ENCODE measurements around the gene FLNB. TPM values are rescaled to one million over a fixed set of nuclear protein-coding genes. Genes with fewer than 3 reads are reported as not detected.

FLNB gene
- total and polyA plus RNA-seq, 2 of the 13 experiments (the other 11 are each of a cell fraction or from before 2014, with no cell fraction given), result 106 to 130 TPM

DNA sequence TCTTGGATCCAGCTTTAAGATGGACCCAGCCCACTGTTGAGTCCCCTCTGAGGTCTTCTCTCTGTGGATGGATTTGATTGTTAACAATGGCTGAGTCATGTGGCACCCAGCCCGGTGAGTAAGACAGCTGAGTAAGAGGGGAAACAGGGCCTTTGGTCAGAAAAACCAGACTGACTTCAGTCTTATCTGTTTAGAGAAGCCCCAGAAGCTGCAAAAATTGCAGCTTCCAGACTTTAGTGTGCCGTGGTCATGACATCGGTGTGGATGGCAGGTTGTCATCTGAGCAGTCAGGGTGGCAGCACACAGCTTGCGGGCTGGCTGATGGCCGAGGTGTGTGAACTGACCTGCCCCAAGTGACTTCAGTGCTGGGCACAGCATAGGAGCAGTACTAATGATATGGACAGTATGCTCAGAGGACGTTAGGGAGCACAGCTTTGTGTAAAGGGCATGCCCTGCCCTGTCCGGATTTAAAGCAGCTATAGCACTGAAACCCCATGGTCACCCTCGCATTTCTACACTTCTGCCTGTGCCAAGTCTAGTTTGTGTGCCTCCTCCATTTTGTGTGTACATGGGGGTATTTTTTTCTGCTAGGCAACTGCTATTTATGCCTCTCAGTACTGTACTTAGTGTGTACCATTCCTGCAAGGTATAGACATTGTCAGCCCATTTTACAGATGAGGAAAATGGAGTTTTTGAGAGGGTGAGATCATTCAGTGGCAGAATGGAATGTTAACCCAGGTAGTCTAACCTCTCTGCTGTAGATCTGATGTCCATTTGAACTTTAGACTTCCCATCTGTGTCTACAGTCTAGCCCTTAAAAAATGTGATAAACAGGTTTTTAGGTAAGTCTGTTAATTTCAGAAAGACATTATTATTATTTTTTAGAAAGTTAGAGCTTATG lies 44.4 kb downstream of the FLNB start (continued):
- no peak for TF ChIP-seq ZKSCAN8 (CRISPR knock-in tag; IDR thresholded peaks at IDR 0.05; ENCODE audit: borderline replicate concordance)
- no peak for TF ChIP-seq TEAD3 (CRISPR knock-in tag; optimal IDR thresholded peaks at IDR 0.05; ENCODE audit: borderline replicate concordance)
- TF ChIP-seq ZNF614 (CRISPR knock-in tag; IDR thresholded peaks at IDR 0.05; ENCODE audit: borderline replicate concordance), result no peak
- no peak for TF ChIP-seq ZNF713 (CRISPR knock-in tag; IDR thresholded peaks at IDR 0.05)

DNA sequence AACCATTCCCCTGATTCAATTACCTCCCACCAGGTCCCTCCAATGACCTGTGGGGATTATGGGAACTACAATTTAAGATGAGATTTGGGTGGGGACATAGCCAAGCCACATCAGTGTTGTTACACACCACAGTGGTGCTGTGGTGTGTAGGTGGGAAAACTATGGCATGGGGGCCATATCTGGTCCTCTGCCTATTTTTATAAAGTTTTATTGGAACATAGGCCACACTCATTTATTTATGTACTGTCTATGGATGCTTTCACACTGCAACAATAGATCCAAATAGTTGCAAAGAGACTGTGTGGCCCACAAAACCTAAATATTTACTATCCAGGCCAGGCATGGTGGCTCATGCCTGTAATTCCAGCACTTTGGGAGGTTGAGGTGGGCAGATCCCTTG lies 46.4 kb downstream of the FLNB start:
- no peak overlapping the region for H3K4me2 ChIP-seq (ENCODE audit: low read depth, low read length)
- no peak overlapping the region for H3K4me3 ChIP-seq (replicated peaks in 1 of 3; ENCODE audit: insufficient read depth in 1 of 3, low read depth in 2 of 3, low read length in 3 of 3)
- ATAC-seq (no peak), FAIRE-seq (no peak), DNase-seq (ENCODE audit: low spot score) (no peak)
- 0 out of 2 replicates have a peak, but pooled peaks cover 8% of the 10 kb centered on the region for H4K20me1 ChIP-seq (ENCODE audit: insufficient read depth, low read length)
- no peak overlapping the region for H2AFZ ChIP-seq (ENCODE audit: low read length)
- no TSS peak for BruUV-seq (replicated peaks)
- peaks cover 96% of the 10 kb centered on the region for H3K4me1 ChIP-seq (ENCODE audit: insufficient read depth, low read length)
- TF ChIP-seq NKX3-1 (CRISPR knock-in tag; IDR thresholded peaks at IDR 0.05), result no peak
- TF ChIP-seq, protein P1, sequence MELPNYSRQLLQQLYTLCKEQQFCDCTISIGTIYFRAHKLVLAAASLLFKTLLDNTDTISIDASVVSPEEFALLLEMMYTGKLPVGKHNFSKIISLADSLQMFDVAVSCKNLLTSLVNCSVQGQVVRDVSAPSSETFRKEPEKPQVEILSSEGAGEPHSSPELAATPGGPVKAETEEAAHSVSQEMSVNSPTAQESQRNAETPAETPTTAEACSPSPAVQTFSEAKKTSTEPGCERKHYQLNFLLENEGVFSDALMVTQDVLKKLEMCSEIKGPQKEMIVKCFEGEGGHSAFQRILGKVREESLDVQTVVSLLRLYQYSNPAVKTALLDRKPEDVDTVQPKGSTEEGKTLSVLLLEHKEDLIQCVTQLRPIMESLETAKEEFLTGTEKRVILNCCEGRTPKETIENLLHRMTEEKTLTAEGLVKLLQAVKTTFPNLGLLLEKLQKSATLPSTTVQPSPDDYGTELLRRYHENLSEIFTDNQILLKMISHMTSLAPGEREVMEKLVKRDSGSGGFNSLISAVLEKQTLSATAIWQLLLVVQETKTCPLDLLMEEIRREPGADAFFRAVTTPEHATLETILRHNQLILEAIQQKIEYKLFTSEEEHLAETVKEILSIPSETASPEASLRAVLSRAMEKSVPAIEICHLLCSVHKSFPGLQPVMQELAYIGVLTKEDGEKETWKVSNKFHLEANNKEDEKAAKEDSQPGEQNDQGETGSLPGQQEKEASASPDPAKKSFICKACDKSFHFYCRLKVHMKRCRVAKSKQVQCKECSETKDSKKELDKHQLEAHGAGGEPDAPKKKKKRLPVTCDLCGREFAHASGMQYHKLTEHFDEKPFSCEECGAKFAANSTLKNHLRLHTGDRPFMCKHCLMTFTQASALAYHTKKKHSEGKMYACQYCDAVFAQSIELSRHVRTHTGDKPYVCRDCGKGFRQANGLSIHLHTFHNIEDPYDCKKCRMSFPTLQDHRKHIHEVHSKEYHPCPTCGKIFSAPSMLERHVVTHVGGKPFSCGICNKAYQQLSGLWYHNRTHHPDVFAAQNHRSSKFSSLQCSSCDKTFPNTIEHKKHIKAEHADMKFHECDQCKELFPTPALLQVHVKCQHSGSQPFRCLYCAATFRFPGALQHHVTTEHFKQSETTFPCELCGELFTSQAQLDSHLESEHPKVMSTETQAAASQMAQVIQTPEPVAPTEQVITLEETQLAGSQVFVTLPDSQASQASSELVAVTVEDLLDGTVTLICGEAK (IDR thresholded peaks at IDR 0.05), result no peak
- TF ChIP-seq, protein P1 (CRISPR knock-in tag; IDR thresholded peaks at IDR 0.05), result peak; percentile 75
- ChIA-PET CTCF (ENCODE audit: low intra/inter-chr PET ratio, low total read pairs) (no interaction called here), POLR2A (interaction anchor here (1.7 kb wide), 1 partner anchor 92 kb away, joined by 3 read pairs; no protein-coding TSS in a partner anchor)
- in situ Hi-C loops (cut with HindIII; ENCODE audit: extremely low pct_ligation_motif_present, low pct_unique_long_range_greater_than_20kb) (no loop called here), intact Hi-C loops (cut with micrococcal nuclease; ENCODE audit: unreplicated experiment) (loop anchor here (5.0 kb wide), 1 partner anchor 32 kb away; no protein-coding TSS in a partner anchor)
- H3K27ac ChIP-seq (ENCODE audit: extremely low read length, insufficient read depth, low read length), result peak overlapping the region; percentile 96
- H3K27me3 ChIP-seq (ENCODE audit: control insufficient read depth in 1 of 2, insufficient read depth in 2 of 2, low read length in 2 of 2), result no peaks in the 10 kb centered on the region
- peaks cover 0 to 10% of the 10 kb centered on the region in 2 experiments; a peak in 1 of 5 replicates for H3K36me3 ChIP-seq (replicated peaks in 1 of 2; ENCODE audit: control insufficient read depth in 1 of 2, insufficient read depth in 2 of 2, low read length in 2 of 2)
- no peak overlapping the region for H3K9ac ChIP-seq (ENCODE audit: insufficient read depth, low read depth, low read length)
- no peaks in the 10 kb centered on the region for H3K9me3 ChIP-seq (ENCODE audit: low read length)
- peaks cover 92% of the 10 kb centered on the region for H3K79me2 ChIP-seq (ENCODE audit: insufficient read depth, low read length)
